ENCODE measurements around the gene CD82.

The CD82 gene

DNA sequence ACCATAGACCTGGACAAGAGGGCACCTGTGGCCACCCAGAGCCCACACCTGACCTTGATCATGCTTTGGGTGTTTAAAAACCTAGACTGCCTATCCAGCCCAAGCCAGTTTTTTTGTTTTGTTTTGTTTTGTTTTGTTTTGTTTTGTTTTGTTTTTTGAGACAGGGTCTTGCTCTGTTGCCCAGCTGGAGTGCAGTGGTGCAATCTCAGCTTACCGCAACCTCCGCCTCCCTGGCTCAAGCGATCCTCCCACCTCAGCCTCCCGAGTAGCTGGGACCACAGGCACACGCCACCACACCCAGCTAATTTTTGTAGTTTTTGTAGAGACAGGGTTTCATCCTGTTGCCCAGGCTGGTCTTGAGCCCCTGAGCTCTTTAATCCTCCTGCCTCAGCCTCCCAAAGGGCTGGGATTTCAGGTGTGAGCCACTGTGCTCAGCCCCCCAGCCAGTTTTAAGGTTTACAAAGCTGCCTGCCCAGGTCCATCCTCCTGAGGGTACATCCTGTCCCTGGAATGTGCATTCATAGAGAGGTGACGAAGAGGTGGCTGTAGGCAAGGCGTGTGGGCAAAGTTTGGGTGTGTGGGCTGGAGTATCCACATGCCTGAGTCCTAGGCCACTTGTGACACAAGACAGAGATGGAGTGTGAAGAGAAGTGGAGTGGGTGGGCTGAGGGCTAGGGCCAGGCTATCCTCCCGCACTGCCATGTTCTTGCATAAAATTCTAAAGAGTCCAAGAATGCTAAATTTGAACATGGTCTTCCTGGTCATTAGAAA, 3.3 kb upstream of the CD82 start:
- DNase-seq, result no peak

DNA sequence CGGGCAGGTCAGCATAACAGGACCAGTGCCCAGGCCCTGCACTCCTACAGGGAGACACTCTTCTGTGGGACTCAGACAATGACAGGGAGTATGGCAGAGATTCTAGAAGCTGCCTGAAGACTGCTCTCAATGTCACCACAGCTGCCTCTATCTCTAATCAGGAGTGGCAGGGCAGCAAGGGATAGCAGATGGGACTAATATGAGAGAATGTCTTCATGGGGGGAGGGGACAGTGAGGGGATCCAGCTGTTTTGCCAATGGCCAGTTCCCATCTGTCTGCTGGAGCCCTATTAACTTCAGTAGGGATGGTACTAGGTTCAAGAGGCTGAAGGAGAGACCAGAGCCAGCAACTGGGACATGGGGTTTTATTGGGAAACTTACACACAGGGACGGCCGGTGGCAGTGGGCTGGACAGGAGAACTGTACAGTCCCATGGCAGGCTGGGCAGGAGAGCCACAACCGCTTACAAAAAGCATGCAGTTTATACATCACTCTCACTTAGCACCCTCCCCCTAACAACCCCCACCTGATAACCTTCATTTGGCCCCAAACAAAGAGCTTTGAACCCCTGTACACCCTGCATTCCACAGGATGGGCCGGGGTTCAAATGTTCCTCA, 2.5 kb upstream of the CD82 start:
- no peak for DNase-seq

DNA sequence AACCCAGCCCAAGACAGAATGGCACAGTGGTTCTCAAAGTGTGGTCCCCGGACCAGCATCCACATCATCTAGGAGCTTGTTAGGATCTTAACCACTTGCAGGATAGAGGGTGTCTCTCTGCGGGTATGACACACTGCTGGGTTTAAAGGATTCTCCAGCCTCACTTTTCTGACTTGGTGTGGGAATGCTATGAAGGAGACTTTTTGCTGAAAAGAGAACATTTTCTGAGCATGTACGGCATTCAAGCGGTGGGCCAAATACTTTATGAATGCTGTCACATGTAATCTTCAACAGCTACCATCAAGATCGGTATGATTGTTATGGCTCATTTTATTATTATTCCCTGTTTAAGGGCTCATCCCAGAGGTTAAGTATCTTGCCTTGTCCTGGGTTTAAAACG, 1.8 kb upstream of the CD82 start:
- DNase-seq, result no peak

DNA sequence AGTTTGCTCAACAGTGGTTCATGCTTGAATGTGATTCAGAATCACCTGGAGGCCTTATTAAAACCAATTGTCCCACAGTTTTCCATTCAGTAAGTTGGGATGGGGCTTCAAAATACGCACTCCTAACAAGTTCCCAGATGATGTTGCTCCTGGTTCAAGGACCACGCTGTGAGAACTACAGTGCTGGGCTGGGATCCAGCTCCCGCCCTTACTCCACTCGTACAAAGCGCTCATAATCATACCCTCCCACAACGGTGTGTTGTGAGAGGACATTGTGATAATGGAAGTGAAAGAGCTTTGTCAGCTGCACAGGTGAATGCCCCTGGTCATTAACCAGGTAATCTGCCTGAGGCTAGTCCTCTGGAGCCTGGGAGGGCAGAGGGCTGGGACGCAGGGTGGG, 1.3 kb upstream of the CD82 start:
- no peak for DNase-seq

DNA sequence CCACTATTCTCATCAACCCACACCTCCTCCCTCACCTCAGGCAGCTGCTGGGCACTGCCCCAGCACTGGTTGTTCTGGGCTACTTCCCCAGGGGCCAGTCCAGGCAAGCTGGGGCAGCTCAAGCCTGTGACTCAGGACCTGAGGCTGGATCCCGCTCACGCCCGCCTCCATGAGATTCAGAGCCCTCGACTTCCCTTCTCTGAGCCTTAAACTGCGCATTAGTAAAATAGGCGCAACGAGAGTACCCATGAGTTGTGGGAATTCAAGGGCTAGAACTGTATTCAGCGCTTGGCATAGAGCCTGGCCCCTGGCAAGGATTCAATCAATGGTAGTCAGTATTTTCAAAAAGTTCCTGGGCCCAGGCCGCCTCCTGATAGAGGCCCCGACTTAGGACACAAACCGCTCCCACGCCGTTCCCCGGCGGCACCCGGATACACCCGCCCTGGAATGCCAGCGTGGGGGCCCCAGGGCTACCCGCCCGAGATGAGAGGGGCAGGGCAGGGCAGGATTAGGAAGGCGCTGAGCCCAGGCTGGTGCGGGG, 723 bp upstream of the CD82 start:
- DNase-seq, result no peak

DNA sequence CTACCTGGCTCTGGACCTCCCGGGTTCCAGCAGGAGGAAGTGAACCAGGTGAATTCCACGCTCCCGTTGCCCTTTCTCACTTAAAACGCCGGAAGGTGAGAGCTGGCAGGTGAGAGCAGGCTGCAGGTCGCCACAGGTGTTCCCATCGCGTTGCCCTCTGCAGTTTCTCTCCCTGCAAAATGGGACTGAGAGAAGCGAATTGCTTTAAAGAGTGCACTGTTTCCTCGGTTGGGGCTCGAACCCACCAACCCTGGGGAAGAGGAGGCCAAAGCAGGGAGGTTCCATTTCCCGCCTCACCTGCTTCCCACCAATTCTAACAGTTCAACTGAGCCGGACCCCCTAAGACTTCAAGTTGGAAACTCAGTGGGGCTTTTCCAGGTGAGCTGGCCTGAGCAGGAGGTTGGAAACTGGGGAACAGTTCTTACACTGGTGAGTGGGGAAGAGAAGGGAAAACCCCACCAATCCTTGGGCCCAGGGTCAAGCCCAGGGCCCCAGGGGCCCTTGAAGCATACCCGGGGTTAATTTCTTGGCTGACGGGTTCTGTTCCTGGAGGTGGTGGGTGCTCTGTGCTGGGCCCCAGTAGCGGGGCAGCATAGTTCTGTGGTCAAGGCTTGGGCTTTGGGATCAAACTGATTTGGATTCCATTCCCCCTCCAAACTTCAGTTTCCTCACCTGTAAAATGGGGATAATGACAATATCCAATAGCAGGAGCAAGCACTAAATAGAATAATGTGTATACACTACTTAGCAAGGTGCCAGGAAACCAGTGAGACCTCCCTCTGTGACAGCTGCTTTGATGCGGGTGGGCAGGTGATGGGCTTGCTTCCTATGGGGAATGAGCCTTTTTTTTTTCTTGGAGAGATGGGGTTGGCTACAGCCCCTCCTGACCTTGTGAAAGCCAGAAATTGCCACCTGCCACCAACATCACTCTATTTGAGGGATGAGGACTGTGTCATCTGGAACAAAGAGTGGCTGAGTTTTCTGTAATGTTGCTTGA, 788 bp downstream of the CD82 start:
- DNase-seq, result no peak

DNA sequence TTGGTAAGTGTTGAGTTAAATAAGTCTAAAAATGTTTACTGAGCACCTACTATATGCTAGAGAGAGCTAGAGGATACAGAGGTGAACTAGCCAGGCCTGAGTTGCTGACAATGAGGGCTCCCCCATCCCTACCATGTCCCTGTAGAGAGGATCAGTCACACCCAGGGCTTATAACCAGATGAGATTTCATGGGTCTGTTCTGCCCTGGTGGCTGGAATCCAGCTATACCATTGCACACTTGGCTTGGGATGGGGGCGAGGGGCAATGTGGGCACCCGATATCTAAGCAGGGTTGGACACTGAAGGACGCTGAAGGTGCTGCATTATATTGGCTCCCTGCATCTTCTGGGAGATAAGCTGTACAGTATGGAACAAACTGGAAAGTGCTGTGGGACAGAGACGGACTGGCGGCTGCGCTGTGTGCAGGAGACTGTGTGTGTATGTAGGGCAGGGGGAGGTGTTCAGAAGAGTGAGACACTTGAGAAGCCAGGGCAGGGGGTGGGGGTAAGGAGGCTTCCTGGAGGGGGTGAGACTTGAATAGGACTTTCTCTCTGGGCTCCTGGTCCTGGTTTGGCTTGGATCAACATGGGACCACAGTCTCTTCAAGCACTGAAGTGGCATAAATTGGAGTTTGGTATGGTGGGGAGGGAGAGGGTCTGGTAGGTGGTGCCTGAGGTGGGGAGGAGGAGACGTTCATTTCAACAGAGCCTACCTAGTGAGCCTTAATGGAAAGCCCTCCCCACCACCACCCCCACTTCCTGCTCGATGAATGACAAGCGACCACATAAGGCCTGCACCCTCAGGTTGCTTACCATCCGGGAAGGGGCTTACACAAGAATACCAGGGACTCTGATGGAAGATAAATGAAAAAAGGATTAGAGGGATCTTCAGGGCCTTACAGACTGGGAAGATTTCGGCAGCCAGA, 1.8 kb downstream of the CD82 start:
- DNase-seq, result peak; percentile 64

DNA sequence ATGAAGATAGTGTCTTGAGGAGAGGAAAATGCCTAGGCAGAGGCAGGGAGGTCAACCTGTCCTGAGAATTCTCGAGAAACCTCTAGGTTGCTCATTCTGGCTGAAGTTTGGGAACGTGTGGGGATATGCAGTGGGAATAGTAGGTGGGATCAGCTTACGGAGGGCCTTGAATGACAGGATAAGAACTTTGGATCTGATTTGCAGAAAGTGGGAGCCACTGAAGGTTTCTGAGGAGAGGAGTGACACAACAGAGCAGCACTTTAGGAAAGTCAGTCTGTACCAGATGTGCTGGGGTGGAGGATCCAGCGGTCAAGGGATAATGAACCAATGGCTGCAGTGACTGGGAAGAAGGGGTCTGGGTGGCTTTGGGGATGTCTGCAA, 2.4 kb downstream of the CD82 start:
- no peak for DNase-seq

DNA sequence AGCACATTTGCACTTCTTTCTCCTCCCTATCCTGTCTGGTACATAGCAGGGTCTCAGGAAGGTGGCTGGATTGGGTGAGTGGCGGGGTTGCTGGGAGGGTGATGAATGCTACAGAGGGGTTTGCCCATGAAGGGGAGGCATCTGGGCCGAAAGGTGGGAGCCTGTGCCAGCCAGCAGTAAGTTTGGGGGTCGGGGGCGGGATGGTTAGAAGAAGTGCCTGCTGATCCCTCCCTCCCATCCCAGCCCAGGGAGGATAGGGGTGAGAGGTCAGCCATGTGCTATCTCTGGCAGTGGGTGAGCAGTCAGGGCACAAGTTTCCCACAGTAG, 2.8 kb downstream of the CD82 start:
- DNase-seq, result no peak

DNA sequence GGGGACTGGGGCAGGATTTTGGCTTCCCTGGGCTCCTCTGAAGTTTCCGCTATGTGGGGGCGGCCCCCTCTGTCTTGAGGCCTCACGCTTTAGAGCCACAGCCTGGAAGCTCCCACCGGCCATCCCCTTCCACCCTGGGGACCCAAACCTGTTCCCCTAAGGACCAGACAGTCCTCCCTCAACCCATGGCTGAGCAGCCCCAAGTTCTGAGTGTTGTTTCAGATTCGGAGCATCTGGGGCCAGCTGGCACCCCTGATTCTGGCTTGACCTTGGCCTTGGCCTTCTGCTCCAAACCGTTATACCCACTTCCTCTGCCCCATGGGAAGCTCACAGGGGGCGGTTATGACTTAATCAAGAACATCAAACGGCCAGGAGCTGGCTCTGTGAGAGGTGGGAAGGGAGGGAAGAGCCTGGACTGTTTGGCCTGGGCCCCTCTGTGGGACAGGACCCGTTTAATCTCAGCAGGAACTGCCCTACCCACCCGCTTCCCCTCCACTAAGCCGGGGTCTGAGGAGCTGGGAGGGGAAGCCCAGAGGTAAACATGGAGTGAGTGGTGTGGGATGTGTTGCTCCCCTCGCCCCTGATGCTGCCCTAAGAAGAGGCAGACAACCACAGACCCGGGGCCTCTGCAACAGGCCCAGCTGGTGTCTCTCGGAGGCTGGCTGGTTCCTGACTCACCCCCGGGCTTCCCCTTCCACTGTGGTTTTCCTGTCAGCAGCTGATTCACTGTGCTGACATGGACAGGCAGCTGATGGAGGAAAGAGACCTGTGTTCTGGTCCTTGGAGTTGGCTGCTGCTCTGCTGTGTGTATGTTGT, 3.4 kb downstream of the CD82 start:
- DNase-seq, result peak; percentile 92

DNA sequence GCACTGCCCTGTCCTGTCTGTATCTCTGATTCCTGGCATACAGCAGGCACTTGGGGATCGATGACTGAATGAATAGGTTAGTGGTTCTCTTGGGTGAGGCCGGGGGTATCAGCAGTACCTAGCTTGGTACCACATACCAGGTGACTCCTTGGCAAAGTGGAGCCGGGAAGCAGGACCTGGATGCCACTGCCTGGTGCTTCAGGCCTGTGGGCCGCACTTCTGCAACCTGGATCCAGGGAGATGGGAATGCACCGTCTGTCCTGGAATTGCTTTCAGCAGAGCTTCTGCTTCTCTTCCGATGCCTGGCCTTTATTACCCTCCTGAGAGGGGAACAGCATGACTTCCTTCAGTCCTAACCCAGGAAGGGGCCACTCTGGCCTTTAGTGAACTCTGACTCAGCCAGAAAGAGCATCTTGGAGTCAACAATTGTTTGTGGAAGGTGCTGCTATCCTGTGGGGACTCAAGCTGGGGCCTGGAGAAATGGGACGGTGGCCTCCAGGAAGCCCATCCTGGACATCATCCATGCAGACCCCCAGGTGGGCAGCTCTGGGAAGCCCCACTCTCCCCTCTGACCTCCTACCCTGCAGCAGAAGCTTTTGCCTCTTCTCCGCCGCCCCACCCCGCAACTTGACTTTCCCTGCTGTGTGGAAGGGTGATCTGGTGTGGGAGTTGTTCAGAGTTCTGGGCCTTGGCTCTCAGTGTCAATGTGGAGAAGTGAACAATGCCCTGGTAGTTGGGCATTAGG, 5.1 kb downstream of the CD82 start:
- DNase-seq, result no peak

DNA sequence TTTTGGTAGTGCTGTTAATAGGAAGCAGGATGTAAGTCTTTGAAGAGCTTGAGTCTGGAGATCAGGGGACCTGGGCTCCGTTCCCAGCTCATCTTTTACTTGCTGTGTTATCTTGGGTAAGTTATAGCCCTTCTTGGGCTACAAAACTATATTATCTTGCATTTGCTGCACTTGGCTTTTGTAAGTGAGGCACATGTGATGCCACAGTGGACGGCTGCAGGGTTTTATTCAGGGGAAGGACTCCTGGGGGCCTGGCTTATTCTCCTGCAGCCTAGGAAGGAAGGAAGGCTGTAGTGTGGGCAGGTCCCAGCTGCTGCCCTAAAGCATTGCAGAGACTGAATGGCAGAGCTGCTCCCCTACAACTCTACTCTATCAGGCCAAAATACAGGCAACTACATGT, 6.4 kb downstream of the CD82 start:
- no peak for DNase-seq

DNA sequence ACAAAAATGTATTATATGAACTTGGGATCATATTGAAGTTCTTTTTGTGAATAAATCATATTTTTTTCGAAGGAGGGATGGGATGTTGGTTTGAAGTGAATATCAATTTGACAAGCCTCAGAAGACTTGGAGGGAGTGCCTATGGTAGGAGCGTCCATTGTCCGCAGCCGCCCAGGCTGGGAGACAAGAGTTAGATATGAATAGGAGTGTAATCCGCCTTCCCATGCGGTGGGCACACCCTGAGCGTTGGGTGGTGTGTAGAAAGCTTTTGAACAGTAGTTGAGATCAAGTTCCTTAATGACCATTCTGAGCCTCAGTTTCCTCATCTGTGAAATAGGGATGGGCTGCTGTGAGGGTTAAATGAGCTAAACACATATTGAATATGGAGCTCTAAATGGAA, 7.0 kb downstream of the CD82 start:
- no peak for DNase-seq

DNA sequence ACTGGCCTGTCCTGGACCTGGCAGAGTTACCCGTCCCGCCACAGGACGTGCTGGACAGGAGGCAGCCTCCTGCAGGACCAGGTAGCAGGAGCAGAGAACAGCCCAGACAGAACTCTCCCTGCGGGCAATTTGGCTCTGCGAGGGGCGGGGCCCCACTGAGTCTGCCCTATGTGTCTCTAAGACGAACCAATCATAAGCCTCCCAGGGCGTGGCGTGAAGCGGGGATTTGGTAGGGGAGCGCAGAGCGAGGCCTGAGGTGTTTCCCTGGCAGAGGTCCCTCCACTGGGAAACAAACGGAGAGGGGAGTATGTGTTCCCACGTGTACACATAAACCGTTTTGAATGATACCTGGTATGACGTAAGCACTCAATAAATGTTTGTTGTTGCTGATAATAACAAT, 7.4 kb downstream of the CD82 start:
- DNase-seq, result peak; percentile 68

DNA sequence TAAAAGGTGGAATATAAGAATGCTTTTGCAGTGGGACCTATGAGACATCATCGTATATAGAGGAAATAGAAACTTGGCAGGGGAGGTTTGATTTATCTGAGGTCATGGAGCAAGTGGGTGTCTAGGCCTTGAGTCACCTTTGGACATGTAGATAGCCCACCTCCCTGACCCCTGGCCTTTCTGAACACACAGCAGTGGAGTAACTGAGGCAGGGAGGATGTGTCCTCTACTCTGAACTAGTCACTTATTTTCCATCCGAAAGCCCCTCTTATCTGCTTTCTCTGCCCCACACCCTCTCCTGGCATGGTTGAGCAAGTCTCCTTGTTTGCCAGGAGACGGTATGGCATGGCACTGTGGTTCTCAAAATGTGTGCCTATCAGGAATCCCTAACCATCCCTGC, 7.9 kb downstream of the CD82 start:
- DNase-seq, result peak; percentile 57

DNA sequence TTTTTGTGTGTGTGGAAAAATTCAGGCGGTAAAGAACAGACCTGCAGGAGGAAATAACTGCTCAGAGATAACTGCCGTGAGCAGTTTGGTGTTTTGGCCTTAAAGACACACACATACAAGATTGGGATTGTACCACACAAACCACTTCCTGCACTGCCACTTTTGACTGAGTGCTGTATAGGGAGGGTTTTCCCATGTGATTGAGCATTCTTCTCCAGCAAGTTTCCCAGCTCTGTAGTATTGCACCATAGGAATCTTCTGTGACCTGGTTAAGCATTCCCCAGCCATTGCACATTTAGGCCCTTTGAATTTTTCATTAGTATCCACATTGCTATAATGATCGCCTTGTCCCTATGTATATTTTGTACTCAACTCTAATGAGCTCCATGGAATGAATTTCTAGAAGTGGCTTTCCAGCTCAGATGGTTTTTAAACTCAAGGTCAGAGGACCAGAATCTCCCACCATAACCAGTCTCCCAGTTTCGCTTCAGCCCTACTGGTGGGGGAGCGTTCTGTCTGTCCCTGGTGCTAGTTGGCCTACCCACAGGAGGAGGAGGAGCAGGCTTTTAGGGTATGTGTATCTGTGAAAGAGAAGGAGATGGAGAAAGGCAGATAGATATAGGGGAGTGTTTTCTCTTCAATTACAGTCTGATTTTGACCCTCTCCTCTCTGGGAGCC, 9.3 kb downstream of the CD82 start:
- DNase-seq, result peak; percentile 59

DNA sequence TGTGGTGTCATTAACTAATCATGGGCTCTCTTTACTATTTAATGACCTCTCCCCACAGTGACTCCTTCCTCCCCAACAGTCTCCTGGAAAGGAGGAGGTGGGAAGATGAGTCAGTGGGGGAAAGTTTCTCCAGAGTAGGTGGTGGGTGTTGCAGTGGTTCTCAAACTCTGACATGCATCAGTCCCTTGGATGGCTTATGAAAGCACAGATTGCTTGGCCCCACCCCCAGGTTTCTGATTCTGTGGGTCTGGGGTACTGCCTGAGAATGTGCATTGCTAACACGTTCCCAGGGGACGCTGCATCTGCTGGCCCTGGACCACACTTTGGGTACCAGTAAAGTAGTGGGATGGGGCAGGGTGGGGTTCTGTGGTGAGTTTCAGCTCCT, 9.8 kb downstream of the CD82 start:
- DNase-seq, result peak; percentile 77

DNA sequence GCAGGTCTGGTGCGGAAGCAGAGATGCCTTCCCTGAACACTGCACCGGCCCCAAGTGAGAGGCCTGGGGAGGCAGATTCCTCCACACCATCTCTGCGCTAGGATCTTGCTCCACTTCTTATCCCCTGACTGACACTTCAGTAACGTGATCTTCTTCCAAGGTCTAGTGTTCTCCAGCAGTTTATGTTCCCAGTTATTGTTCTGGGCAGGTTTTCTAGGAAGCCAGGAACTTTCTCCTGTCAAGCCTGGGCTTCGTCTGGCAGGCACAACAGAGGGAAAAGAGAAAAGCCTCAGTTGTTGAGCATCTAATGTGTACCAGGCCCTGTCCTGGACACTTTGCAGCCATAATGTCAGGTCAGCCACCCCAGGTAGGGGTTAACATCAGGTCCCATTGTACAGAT, 10.5 kb downstream of the CD82 start:
- no peak for DNase-seq

DNA sequence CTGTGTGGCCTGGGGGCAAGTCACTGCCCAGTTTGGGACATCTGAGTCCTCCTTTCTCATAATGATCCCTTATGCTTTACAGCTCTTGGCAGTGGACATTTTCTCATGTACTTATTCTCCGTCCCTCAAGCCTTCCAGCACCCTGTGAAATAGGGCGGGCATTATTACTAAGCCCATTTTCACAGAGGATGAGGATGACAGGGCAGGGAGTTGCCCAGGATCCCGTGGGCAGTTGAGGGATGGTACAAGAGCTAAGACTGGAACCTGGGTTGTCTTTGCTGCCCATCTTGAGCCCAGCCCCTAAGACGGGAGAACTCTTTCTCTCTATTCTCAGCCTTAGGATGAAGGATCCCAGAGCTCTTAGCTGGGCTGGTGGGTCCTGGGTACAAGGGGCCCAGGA, 11.2 kb downstream of the CD82 start:
- no peak for DNase-seq

DNA sequence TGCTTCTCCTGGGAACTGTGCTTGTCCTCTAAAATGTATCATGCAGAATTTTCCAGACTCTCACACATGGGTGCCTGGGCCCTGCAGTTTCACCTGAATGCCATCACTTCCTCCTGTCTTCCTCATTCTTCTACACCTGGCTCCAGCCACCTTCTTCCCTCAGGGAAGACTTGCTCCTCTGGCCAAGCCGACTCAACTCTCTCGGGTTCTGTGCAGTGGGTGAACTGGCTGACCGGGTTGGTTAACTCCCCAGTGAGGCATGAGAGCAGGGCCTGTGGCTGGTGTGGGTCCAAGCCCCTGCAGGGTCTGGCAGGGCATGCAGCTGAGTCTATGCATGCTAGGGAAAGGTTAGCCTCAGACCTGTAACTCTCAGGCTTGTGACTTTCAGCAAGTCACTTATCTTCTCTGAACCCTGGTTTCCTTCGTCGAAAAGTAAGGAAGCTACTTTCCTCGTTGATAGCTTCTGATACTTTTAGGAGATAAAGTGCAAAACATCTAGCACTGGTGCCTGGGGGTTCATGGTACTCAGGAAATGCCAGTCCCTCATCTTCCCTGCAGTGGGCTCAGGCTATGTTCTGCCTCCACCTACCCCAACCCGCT, 11.9 kb downstream of the CD82 start:
- DNase-seq, result no peak
